Neural crest cell (in vitro differentiated cells): Measurements from ENCODE around the gene MYBBP1A. TPM values are rescaled to one million over a fixed set of nuclear protein-coding genes. Genes with fewer than 3 reads are reported as not detected.

Experiments
- DNase-seq: peaks from one replicate; pipeline ENCODE4 v3.0.0; 2021; ENCODE audit warnings: low read depth, mixed read lengths, low spot score
- H3K27ac Mint-ChIP-seq: one replicate; pipeline ENCODE4 v1.8.0; 2021; ENCODE audit warnings: mild to moderate bottlenecking, mixed read lengths; ENCODE audit not compliant: unreplicated experiment
- H3K27me3 Mint-ChIP-seq: 2 replicates; pipeline ENCODE4 v1.8.0; 2021; ENCODE audit warnings: low read depth, mild to moderate bottlenecking, mixed read lengths
- H3K36me3 Mint-ChIP-seq: 2 replicates; pipeline ENCODE4 v1.8.0; 2021; ENCODE audit warnings: low read depth, mild to moderate bottlenecking, mixed read lengths
- H3K4me1 Mint-ChIP-seq: 2 replicates; pipeline ENCODE4 v1.8.0; 2021; ENCODE audit warnings: mixed read lengths
- H3K4me3 Mint-ChIP-seq: one replicate; pipeline ENCODE4 v1.8.0; 2021; ENCODE audit warnings: mild to moderate bottlenecking, mixed read lengths
- H3K9me3 Mint-ChIP-seq: 2 replicates; pipeline ENCODE4 v1.8.0; 2021; ENCODE audit warnings: mixed read lengths
- CTCF ChIP-seq: fragments of 200-600 bp; sonication (generic); conservative IDR thresholded peaks from 2 replicates; pipeline ENCODE4 v1.5.0; 2021; ENCODE audit warnings: antibody characterized with exemption, mild to moderate bottlenecking
- total RNA-seq: library from RNA; stranded (reverse); gene quantifications from 2 replicates; pipeline ENCODE4 v1.2.1, GENCODE V29; 2021

The MYBBP1A gene
- total RNA-seq, 1 donor from 2014 or later = 69.3 TPM

- Mint-ChIP-seq H3K4me1 (peaks cover 26% of the 10 kb centered on the region), H3K27ac (no peak overlapping the region), H3K4me3 (no peak overlapping the region), H3K27me3 (peaks cover 3% of the 10 kb centered on the region), H3K9me3 (no peaks in the 10 kb centered on the region), H3K36me3 (no peaks in the 10 kb centered on the region)
- DNase-seq = no peak
- TF ChIP-seq CTCF = no peak
These were observed 31.2 kb downstream of the MYBBP1A start for GRCh38 chr17:4523946-4524345.

GRCh38 chr17:4522661-4523060 is 32.5 kb downstream of the MYBBP1A start:
- H3K27me3 Mint-ChIP-seq = peaks cover 3% of the 10 kb centered on the region
- H3K9me3 Mint-ChIP-seq = no peaks in the 10 kb centered on the region
- peak overlapping the region; percentile 43 for H3K27ac Mint-ChIP-seq
- H3K4me3 Mint-ChIP-seq = no peak overlapping the region
- H3K4me1 Mint-ChIP-seq = peaks cover 29% of the 10 kb centered on the region
- no peak for DNase-seq
- no peak for TF ChIP-seq CTCF
- H3K36me3 Mint-ChIP-seq = no peaks in the 10 kb centered on the region

- DNase-seq = no peak
- no peaks in the 10 kb centered on the region for H3K36me3 Mint-ChIP-seq
- H3K4me1 Mint-ChIP-seq = peaks cover 23% of the 10 kb centered on the region
- no peak overlapping the region for H3K27ac Mint-ChIP-seq
- TF ChIP-seq CTCF = no peak
- H3K9me3 Mint-ChIP-seq = no peaks in the 10 kb centered on the region
- H3K4me3 Mint-ChIP-seq = no peak overlapping the region
- H3K27me3 Mint-ChIP-seq = no peaks in the 10 kb centered on the region
These were observed 34.1 kb downstream of the MYBBP1A start for GRCh38 chr17:4520894-4521600.

GRCh38 chr17:4520060-4520893 is 34.9 kb downstream of the MYBBP1A start:
- DNase-seq = no peak
- Mint-ChIP-seq H3K27ac (peak overlapping the region; percentile 84), H3K4me3 (no peak overlapping the region), H3K4me1 (peaks cover 23% of the 10 kb centered on the region), H3K27me3 (no peaks in the 10 kb centered on the region), H3K36me3 (no peaks in the 10 kb centered on the region), H3K9me3 (no peaks in the 10 kb centered on the region)
- TF ChIP-seq CTCF = no peak

GRCh38 chr17:4519361-4519788 is 35.8 kb downstream of the MYBBP1A start:
- Mint-ChIP-seq H3K9me3 (no peaks in the 10 kb centered on the region), H3K4me3 (no peak overlapping the region), H3K4me1 (peaks cover 23% of the 10 kb centered on the region), H3K27me3 (no peaks in the 10 kb centered on the region), H3K27ac (no peak overlapping the region), H3K36me3 (no peaks in the 10 kb centered on the region)
- no peak for TF ChIP-seq CTCF
- no peak for DNase-seq
